Measurements from ENCODE around the gene PODXL2.
A peak's percentile ranks its signal among the peaks of the same experiment; 100 is the strongest.

Gene PODXL2

DNA sequence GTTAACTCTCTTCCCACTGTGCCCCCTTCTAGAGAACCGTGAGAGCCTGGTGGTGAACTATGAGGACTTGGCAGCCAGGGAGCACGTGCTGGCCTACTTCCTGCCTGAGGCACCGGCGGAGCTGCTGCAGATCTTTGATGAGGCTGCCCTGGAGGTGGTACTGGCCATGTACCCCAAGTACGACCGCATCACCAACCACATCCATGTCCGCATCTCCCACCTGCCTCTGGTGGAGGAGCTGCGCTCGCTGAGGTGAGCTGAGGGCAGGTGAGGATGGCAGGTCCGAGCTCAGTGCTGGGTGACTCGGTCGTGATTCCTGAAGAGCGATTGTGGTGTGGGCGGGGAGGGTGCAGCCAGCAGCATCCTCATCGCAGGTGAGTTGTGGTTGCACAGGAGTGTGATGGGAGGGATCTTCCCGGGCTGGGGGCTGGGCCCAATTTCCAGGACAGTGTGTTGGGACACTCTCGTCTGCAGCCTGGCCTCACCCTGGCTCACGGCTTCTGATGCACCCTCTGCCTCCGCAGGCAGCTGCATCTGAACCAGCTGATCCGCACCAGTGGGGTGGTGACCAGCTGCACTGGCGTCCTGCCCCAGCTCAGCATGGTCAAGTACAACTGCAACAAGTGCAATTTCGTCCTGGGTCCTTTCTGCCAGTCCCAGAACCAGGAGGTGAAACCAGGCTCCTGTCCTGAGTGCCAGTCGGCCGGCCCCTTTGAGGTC lies 22.7 kb upstream of the PODXL2 start:
- no peak for DNase-seq (ENCODE audit: low spot score)

DNA sequence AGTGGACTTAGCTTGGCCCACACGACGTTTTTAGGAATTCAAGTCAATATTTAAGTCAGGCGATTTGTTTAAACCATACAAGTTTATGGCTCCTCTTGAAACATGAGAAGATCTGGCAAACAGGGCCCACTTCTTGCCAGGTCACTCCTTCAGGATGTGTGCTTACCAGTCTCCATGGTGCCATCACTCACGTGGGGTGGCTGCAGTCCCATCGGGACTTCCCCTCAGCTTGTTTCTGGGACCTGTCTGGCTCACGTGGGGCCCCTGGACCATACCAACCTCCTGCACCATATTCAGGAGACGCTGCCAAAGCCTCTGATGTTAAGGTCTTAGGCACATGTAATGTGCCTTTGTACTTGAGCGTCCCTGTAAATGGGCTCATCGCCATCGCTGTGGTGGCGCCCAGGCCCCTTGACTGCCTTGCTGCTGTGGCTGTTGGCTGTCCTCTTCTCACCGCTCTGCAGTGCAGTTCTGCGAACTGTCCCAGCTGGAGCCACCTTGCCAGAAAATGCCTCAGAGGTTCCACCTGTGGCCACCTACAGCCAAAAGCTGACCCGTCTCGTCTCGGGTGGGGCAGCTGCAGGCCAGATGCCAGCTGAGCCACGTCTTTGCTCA lies 21.9 kb upstream of the PODXL2 start:
- DNase-seq (ENCODE audit: low spot score), result no peak

- DNase-seq (ENCODE audit: low spot score), result no peak
These were observed 21.2 kb upstream of the PODXL2 start for GRCh38 chr3:127607675-127608361.

DNA sequence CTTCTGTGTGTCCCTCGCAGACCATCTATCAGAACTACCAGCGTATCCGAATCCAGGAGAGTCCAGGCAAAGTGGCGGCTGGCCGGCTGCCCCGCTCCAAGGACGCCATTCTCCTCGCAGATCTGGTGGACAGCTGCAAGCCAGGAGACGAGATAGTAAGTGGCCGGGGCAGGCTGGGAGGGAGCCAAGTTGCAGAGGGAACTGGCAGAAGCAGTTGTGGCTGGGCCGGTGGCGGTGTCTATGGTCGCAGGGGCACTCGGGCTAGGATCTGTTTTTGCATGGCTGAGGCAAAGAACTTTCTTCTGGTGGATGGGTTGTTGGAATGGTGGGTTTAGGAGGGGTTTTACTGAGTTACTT lies 20.6 kb upstream of the PODXL2 start:
- DNase-seq (ENCODE audit: low spot score), result no peak

DNA sequence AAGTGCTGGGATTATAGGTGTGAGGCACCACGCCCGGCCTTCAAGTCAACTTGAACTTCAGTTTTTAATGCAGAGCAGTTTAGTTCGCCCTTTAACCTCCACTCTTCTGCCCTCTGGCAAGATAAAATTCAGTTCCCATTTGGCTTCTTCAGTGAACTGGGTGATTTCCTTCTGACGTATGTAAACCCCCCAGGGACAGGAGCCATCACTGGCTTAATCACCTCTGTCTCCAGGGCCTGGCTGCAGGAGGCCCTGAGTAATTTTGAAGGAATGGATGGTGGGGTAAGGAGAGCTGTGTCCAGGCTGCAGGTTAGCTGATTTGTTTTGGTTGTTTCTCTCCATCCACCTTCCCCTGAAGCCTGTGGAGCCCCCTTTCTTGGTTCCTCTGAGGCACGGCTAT lies 18.9 kb upstream of the PODXL2 start:
- no peak for DNase-seq (ENCODE audit: low spot score)

DNA sequence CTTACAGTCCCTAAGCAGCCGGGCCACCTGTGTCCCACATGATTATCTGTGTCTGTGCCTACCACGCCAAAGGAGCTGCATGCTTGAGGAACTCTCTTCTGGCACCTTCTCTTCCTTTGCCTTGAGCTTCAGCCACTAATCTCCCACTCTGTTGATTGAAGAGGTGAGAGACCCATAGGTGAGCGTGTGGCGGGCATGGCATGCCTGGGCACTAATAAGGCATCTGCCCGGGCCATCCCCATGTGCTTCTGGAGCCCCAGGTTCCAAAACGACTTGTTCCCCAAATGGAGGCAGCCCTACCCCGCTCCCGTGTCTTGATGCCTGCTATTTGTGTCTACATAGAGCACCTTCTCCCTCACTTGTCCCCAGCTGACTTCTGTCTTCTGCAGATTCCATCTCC lies 17.7 kb upstream of the PODXL2 start:
- no peak for DNase-seq (ENCODE audit: low spot score)

DNA sequence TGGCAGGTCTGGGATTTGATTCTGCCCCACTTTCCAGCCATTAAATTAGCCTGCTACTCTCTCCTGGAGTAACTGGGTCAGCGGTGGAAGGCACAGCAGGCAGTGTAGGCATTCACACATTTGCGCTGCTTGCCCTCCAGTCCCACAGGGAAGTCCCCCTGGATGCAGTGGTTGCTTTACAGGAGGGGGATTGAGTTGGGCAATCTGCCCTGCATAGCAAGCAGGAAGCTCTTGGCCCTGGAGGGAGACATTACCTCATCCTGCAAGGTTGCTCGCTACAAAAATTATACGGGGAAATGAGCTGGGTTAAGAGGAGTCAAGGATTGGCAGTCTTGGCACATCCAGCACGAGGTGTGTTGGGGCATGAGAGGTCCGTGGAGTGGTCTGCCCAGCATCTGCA lies 16.0 kb upstream of the PODXL2 start:
- no peak for DNase-seq (ENCODE audit: low spot score)

GRCh38 chr3:127613406-127613805 lies 15.6 kb upstream of the PODXL2 start:
- DNase-seq (ENCODE audit: low spot score), result no peak

DNA sequence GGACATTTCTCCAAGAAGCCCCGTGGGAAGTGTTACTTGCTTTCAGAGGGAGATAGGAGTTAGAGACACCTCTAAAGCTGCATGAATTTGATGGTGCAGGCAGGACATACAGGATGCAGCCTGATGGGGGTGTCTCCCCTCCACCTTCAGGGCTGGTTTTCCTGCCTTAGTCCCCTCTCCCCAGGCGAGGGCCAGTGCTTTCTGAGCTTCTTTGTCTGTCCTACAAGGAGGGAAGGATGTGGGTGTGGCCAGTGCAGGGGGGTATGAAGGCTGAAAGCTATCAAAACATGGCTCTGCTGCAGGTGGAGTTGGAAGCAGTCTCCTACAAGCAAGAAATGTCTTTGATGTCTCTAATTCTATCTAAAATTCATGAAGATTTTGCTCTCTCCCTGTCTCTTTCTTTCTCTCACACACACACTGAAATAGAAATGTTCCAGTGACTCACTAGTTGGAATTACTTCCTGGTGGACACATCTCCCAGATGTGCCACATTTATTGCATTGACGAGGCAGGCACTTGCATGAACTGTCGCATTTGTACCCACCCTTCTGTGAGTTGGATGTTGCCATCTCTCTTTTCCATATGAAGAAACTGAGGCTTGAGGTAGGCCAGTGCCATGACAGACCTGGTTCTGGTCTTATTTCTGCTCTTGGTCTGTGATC lies 13.9 kb upstream of the PODXL2 start:
- no peak for DNase-seq (ENCODE audit: low spot score)

GRCh38 chr3:127615631-127616305 lies 13.2 kb upstream of the PODXL2 start:
- DNase-seq (ENCODE audit: low spot score), result no peak

- DNase-seq (ENCODE audit: low spot score), result no peak
These were observed 12.0 kb upstream of the PODXL2 start for GRCh38 chr3:127616836-127617605.

- no peak for DNase-seq (ENCODE audit: low spot score)
These were observed 10.1 kb upstream of the PODXL2 start for GRCh38 chr3:127618891-127619290.

GRCh38 chr3:127620637-127621375 lies 8.2 kb upstream of the PODXL2 start:
- DNase-seq (ENCODE audit: low spot score), result no peak

GRCh38 chr3:127622031-127622430 lies 7.0 kb upstream of the PODXL2 start:
- no peak for DNase-seq (ENCODE audit: low spot score)

GRCh38 chr3:127622772-127623576 lies 6.0 kb upstream of the PODXL2 start:
- no peak for DNase-seq (ENCODE audit: low spot score)

DNA sequence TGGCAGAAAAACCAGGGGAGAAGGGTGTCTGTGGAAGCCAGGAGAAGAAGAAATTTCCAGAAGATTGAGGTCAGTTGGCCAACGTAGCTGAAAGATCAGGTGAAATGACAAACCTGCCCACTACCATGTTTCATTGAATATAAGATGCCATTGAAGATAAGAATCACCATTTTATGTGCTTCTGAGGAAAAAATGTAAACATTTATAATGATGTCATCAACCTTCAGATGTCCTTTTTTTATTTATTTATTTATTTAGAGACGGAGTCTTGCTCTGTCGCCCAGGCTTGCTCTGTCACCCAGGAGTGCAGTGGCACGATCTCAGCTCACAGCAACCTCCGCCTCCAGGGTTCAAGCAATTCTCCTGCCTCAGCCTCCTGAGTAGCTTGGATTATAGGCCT lies 4.9 kb upstream of the PODXL2 start:
- DNase-seq (ENCODE audit: low spot score), result no peak

DNA sequence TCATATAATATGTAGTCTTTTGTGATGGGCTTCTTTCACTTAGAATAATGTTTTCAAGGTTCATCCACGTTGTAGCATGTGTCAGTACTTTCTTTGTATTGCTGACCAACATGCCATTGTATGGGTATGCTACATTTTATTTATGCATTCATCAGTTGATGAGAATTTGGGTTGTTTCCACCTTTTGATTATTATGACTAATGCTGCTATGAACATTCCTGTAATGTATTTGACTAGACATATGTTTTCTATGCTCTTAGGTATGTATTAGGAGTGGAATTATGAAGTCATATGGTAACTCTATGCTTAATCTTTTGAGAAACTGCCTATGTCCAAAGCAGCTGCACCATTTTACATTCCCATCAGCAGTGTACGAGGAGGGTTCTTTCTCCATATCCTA lies 3.2 kb upstream of the PODXL2 start:
- DNase-seq (ENCODE audit: low spot score), result no peak

- no peak for DNase-seq (ENCODE audit: low spot score)
These were observed 578 bp upstream of the PODXL2 start for GRCh38 chr3:127628426-127628787.

DNA sequence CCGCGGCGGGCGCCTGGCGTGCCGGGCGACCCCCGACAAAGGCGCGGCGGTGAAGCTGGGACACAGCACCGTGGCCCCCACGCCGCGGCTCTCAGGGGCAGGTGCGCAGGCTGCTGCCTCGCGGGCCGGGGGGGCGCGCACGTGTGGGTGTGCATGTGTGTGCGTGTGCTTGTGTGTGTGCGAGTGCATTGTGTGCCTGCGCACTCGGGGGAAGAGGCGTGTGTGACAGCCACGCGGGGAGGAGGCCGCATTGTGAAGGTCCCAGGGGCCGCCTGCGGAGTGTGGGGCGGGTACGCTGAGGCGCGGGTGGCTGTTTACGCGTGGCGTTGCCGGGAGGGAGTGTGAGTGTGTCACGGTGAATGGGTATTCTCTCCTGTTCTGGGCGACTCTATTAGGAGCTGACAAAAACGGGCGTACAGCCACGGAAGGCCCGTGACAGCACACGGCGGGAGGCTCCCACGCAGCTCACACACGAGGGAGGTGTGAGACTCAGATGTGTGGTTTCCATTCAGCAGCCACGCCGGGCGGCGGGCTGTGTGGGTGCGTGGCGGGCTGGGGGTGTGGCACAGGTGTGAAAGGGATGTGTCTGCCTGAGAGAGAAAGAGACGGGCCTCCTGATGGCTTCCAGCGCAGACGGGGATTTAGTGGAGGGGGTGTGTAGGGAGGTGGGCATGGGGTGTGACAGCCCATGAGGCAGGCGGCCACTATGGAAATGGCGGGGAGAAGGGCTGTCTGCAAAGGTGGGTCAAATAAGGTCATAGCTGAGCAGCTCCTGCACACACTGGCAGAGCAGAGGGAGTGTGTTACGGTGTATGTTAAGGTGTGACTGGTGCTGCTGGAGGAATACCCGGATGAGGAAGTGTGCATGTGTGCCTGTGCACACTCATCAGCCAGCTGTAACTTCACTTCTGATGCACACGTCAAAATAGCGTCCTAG lies 750 bp downstream of the PODXL2 start:
- peak; percentile 11 for DNase-seq (ENCODE audit: low spot score)
